ENCODE data around the gene PIP4K2B.

PIP4K2B gene

GRCh38 chr17:38777641-38778250 lies 21.6 kb downstream of the PIP4K2B start:
- no peak for DNase-seq

DNA sequence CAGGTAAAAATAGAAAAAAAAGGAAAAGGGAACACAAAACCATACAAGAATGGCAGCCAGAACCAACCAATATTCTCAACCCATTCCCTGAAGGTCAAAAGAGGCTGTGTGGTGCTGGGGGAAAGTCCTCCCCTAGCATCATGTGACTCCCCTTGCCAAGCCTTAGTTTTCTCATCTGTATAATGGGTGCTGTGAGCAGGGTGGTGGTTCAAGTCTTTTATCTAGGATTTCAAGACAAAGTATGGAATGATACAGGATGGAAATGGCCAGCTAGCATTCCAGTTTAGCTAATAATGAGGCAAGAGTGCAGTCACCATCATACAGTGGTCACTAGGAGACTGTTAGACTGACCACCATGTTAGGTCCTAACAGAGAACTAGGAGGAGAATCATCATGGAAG lies 26.1 kb downstream of the PIP4K2B start:
- no peak for DNase-seq

DNA sequence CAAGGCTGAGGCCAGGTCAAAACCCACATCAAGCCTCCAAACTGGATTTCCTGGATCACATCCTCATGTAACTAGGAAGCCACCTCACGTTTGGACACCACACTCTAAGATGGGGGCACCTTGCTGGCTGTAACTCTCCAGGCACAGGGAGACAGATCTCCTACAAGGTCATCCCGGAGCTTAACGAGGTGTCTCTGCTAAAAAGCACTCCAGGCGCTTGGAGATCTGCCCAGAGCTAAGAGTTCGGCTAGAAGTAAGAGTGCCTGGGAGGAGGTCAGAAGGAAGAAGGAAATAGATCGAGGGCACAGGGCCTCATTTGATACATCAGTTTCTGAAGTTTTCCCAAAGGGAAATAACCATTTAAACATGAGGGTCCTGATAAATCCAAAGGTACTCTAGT lies 30.9 kb downstream of the PIP4K2B start:
- no peak for DNase-seq

GRCh38 chr17:38766341-38766740 lies 33.0 kb downstream of the PIP4K2B start:
- DNase-seq = no peak

DNA sequence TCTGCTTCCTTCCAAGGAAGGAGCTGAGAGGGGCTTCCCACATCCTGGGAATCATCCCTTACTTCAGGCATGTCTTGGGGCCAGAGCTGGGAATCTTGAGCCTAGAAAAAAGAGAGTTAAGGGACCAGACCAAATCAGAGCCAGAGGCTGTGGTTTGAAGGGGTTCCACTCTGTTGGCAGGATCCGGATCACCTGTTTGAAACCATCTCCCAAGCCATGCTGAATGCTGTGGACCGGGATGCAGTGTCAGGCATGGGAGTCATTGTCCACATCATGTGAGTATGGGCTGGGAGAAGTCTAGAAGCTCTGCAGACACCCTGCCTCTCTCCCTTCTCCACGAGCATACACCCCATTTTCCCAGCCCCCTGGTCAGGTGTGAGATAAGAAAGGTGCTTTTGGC lies 37.1 kb downstream of the PIP4K2B start:
- DNase-seq = no peak

- DNase-seq = no peak
These were observed 37.7 kb downstream of the PIP4K2B start for GRCh38 chr17:38761612-38762011.

GRCh38 chr17:38753071-38753506 lies 46.3 kb downstream of the PIP4K2B start:
- no peak for DNase-seq

GRCh38 chr17:38752308-38753070 lies 46.9 kb downstream of the PIP4K2B start, which contains the start of gene PSMB3:
Gene PSMB3 (plus strand): TSS chr17:38752741. CDS start chr17:38752827, 86 bp downstream.
- DNase-seq = peak; percentile 99 to 100

GRCh38 chr17:38751808-38752307 lies 47.5 kb downstream of the PIP4K2B start:
- DNase-seq = peak; percentile 68 to 97

GRCh38 chr17:38751144-38751807 lies 48.1 kb downstream of the PIP4K2B start:
- no peak for DNase-seq

GRCh38 chr17:38750312-38751121 lies 48.8 kb downstream of the PIP4K2B start:
- DNase-seq = no peak

- DNase-seq = no peak
These were observed 49.4 kb downstream of the PIP4K2B start for GRCh38 chr17:38750044-38750311.

DNA sequence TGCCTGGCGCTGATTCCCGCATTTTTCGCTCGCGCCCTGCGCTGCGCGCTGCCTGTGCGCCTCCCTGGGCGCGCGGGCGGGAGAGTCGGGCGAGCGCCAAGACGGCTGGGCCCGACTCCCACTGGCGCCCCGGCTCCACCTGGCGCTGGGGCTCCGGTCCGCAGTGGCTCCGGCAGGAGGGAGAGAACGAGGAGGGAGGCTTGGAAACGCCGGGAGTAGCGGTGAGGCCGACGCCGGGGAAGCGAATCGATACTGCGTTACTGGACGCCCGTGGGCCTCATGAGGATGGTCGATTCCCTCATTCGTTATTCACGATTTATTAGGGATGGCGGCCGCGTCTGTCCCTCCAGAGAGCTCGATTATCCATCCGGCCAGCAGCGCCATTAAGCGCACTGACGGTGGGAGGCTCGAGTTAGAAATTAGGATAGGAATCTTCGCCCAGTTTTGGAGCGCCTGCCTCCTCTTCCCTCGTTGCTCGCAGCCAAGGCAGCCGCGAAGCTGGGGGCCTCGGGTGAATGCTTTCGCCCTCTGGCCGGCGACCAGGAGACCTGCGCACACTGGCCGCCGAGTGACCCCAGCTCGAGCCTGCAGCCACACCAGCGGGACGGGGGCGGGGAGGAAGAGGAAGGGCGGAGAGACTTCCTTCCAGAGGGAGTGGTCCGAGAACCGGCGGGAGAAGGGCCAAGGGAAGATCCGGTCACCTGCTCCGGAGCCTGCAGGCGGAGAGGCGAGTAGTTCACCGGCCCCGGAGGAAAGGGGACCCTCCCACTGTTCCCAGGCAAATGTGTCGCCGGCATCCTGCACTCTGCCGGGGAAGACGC lies 49.9 kb downstream of the PIP4K2B start:
- DNase-seq = peak; percentile 61 to 64

GRCh38 chr17:38748892-38749222 lies 50.5 kb downstream of the PIP4K2B start:
- no peak for DNase-seq

- no peak for DNase-seq
These were observed 51.0 kb downstream of the PIP4K2B start, which contains the start of gene PCGF2 for GRCh38 chr17:38748149-38748891. Gene PCGF2 (minus strand): TSS chr17:38748336. CDS start chr17:38740402, 7,934 bp downstream.

GRCh38 chr17:38747463-38748148 lies 51.8 kb downstream of the PIP4K2B start:
- DNase-seq = no peak

DNA sequence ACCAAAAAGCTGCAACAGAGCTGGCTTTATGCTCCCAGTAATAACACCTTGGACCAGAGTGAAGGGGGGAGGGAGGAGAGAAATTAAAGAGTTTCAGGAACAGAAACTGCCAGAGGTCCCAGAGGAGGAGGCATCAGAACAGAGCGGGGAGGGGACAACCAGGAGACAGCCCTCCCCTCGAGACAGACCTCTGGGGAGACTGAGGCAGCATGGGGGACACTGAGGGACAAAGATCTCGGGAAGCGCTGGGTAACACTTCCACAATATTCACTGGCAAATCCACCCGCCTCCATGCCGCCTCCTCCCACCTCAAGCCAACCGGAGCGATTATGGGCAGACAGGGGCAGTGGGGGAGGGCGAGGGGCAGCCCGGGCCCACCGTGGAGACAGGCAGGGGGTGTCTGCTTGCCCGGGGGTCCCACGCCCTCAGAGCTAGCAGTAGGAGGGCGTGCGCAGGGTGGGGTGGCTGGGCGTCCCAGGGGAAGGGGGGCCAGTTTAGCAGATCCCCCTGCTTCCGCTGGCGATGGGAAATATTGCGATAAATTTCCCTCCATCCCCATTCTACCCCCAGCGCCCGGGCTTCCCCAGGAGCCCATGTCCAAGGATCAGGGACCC lies 52.4 kb downstream of the PIP4K2B start:
- no peak for DNase-seq

- DNase-seq = no peak
These were observed 53.1 kb downstream of the PIP4K2B start for GRCh38 chr17:38746004-38746848.

DNA sequence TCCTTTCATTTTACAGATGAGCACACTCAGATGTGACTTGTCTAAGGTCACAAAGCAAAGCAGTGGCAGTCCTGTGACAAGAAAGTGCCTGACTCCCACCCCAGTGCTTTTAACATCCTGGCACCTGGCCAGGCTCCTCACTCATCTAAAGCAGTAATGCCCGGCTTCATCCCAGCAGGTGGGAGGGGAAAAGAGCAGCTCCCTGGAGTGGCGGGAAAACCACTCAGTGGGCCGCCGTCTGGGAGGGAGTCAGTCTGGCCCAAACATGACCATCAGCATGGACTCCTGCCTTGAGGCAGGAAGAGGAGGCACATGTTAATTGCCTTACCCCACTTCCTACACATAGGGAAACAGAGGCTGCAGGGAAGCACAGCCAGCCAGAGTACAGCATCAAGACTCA lies 53.8 kb downstream of the PIP4K2B start:
- no peak for DNase-seq

All from inflammatory macrophage treated with lipopolysaccharide for 1 hour (primary cell).